Measurements from ENCODE around the gene UBASH3A.

DNA sequence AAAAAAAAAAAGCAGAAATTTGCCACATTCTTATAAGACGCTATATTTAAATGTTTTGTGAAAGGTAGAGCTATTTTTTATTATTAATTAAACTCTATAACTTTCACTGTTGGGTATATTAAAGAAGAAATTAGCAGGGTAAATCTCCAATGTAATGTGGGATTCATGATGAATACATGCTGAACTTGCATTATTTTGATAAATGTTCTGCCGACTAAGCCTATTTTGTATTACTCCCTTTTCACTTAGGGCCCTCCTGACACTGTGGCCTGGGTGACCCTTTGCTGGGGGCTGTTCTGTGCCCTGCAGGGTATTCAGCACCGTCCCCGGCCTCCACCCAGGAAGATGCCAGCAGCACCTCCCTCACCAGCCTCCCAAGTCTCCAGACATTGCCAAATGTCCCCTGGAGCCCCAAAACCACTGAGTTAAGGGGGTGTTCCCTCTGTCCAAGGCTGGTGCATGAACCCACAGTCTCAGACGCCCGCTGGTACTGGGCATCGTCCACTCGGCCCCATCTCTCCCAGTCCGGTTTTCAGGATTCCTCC is 69.9 kb downstream of the UBASH3A start:
- no peak for TF ChIP-seq POLR2A (IDR thresholded peaks at IDR 0.05)
- no peak for TF ChIP-seq CTCF (IDR thresholded peaks at IDR 0.05)
